Glutamatergic neuron (in vitro differentiated cells): ENCODE data around the gene MAN2B2. TPM values are rescaled to one million over a fixed set of nuclear protein-coding genes. Genes with fewer than 3 reads are reported as not detected.
"Not testable (repeated sequence)": the region's sequence is repeated elsewhere in the genome, so short reads cannot be mapped to it uniquely, and the experiment has no call there.

Experiments
- DNase-seq: peaks from one replicate; pipeline ENCODE4 v3.0.0; 2022
- H3K27ac Mint-ChIP-seq: one replicate; pipeline ENCODE4 v1.8.0; 2020; ENCODE audit warnings: mild to moderate bottlenecking, mixed read lengths, inconsistent platforms; ENCODE audit not compliant: unreplicated experiment
- H3K27me3 Mint-ChIP-seq: one replicate; pipeline ENCODE4 v1.8.0; 2020; ENCODE audit warnings: mild to moderate bottlenecking, moderate library complexity, mixed read lengths, inconsistent platforms; ENCODE audit not compliant: unreplicated experiment
- H3K36me3 Mint-ChIP-seq: one replicate; pipeline ENCODE4 v1.8.0; 2020; ENCODE audit warnings: mild to moderate bottlenecking, mixed read lengths, inconsistent platforms; ENCODE audit not compliant: unreplicated experiment
- H3K4me1 Mint-ChIP-seq: one replicate; pipeline ENCODE4 v1.8.0; 2020; ENCODE audit warnings: mild to moderate bottlenecking, low read depth, mixed read lengths, inconsistent platforms; ENCODE audit not compliant: unreplicated experiment
- H3K4me3 Mint-ChIP-seq: one replicate; pipeline ENCODE4 v1.8.0; 2020; ENCODE audit warnings: mild to moderate bottlenecking, mixed read lengths, inconsistent platforms; ENCODE audit not compliant: unreplicated experiment
- H3K9me3 Mint-ChIP-seq: one replicate; pipeline ENCODE4 v1.8.0; 2020; ENCODE audit warnings: mild to moderate bottlenecking, moderate library complexity, mixed read lengths, inconsistent platforms; ENCODE audit not compliant: unreplicated experiment
- total RNA-seq: library from RNA; stranded (reverse); fragmentation: NEBNext Ultra II Directional; extraction: Animal tissue kit (Norgen Biotek cat#: 25700); gene quantifications from one replicate; pipeline ENCODE4 v1.2.1, GENCODE V29; 2021; ENCODE audit not compliant: unreplicated experiment
- TF ChIP-seq, protein P1 (sequence below): fragments of 200-600 bp; sonication (generic); IDR thresholded peaks from one replicate; pipeline ENCODE4 v1.5.0; 2021; ENCODE audit not compliant: partially characterized antibody, unreplicated experiment

Gene MAN2B2
- total RNA-seq, 1 donor from 2014 or later = 15.5 TPM

DNA sequence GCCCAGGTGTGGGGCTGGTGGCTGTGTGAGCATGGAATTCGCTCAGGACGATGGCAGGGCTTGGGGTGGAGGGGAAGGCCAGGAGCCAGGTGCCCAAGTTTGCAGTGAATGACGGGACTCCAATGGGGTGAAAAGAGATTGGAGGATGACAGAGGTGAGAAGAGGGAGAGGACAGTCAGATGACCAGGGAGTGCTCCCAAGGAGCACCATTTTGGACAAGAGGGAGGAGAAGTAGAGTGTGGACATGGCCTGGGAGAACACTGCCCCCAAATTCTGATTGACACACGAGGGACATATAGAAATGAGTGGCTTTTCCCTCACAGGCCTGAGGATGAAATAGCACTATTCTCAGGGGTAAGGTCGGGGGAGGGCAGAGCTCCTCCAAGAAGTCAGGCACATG, 72.2 kb downstream of the MAN2B2 start:
- Mint-ChIP-seq H3K4me3 (no peak overlapping the region), H3K27me3 (no peaks in the 10 kb centered on the region), H3K9me3 (no peaks in the 10 kb centered on the region), H3K4me1 (peaks cover 14% of the 10 kb centered on the region), H3K27ac (peak overlapping the region; percentile 33), H3K36me3 (no peaks in the 10 kb centered on the region)
- TF ChIP-seq, protein P1, sequence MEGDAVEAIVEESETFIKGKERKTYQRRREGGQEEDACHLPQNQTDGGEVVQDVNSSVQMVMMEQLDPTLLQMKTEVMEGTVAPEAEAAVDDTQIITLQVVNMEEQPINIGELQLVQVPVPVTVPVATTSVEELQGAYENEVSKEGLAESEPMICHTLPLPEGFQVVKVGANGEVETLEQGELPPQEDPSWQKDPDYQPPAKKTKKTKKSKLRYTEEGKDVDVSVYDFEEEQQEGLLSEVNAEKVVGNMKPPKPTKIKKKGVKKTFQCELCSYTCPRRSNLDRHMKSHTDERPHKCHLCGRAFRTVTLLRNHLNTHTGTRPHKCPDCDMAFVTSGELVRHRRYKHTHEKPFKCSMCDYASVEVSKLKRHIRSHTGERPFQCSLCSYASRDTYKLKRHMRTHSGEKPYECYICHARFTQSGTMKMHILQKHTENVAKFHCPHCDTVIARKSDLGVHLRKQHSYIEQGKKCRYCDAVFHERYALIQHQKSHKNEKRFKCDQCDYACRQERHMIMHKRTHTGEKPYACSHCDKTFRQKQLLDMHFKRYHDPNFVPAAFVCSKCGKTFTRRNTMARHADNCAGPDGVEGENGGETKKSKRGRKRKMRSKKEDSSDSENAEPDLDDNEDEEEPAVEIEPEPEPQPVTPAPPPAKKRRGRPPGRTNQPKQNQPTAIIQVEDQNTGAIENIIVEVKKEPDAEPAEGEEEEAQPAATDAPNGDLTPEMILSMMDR = no peak
- DNase-seq = no peak

DNA sequence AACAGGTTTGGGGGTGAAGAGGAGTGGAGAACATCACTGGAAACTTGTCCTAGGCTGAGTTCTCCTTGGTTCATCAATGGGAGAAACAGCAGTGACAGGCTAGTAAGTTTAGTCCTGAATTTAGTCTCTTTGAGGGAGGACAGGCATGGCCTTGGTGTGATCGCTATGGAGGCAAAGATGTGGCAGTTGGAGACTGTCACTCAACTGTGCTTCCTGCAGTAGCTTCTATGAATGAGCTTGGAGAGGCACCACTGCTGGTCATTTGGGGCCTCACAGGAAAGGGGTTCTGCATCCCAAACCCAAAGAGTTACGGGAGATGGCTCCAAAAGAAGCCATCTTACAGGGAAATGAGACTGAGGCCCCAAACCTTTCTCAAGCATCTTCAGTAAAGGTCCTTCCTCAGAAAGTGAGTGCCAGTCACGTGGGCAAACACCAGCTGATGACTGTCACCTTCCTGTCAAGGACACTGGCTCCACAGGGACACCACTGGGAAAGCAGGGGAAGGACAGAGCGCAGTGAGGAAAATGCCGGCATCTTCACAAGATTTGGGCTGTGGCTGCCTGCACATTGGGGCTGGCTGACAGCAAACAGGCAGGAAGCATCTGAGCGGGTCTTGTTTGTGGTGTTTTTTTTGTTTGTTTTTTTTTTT, 72.7 kb downstream of the MAN2B2 start:
- H3K9me3 Mint-ChIP-seq = no peaks in the 10 kb centered on the region
- TF ChIP-seq, protein P1 = no peak
- peak overlapping the region; percentile 33 for H3K27ac Mint-ChIP-seq
- peaks cover 9% of the 10 kb centered on the region for H3K4me1 Mint-ChIP-seq
- no peaks in the 10 kb centered on the region for H3K27me3 Mint-ChIP-seq
- H3K36me3 Mint-ChIP-seq = no peaks in the 10 kb centered on the region
- H3K4me3 Mint-ChIP-seq = no peak overlapping the region
- no peak for DNase-seq

DNA sequence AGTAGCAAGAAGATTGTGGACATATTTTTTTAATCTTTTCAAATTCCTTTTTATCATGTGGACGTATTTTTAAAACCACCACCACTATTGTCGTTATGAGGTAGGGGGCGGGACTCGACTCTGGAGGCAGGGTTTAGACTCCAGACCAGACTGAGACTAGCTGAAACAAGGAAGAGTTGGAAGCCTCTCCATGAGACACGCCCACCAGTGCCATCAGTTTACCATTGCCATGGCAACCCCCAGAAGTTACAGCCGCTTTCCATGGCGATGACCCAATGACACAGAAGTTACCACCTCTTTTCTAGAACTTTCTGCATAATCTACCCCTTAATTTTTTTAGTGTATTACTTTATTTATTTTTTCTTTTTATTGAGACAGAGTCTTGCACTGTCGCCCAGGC, 74.2 kb downstream of the MAN2B2 start:
- no peak overlapping the region for H3K4me3 Mint-ChIP-seq

DNA sequence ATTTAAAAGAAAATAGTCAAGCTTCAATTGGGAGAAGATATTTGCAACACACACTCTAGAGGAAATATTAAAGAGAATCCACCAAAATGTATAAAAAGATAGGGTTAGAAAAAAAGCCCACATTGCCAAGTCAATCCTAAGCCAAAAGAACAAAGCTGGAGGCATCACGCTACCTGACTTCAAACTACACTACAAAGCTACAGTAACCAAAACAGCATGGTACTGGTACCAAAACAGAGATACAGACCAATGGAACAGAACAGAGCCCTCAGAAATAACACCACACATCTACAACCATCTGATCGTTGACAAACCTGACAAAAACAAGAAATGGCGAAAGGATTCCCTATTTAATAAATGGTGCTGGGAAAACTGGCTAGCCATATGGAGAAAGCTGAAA, 79.2 kb downstream of the MAN2B2 start:
- not testable (repeated sequence) for H3K4me3 Mint-ChIP-seq, H3K9me3 Mint-ChIP-seq, H3K27me3 Mint-ChIP-seq, H3K27ac Mint-ChIP-seq, DNase-seq, H3K4me1 Mint-ChIP-seq, H3K36me3 Mint-ChIP-seq

More for the DNA sequence above, 74.2 kb downstream of the MAN2B2 start:
- Mint-ChIP-seq H3K27me3 (no peaks in the 10 kb centered on the region), H3K9me3 (peaks cover 3% of the 10 kb centered on the region), H3K36me3 (no peaks in the 10 kb centered on the region), H3K27ac (no peak overlapping the region), H3K4me1 (no peaks in the 10 kb centered on the region)
- TF ChIP-seq, protein P1 = no peak
- DNase-seq = no peak

DNA sequence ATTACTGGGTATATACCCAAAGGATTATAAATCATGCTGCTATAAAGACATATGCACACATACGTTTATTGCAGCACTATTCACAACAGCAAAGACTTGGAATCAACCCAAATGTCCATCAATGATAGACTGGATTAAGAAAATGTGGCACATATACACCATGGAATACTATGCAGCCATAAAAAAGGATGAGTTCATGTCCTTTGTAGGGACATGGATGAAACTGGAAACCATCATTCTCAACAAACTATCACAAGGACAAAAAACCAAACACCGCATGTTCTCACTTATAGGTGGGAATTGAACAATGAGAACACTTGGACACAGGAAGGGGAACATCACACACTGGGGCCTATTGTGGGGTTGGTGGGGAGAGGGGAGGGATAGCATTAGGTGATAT, 80.3 kb downstream of the MAN2B2 start:
- not testable (repeated sequence) for H3K36me3 Mint-ChIP-seq, H3K27me3 Mint-ChIP-seq, H3K4me1 Mint-ChIP-seq, H3K4me3 Mint-ChIP-seq, H3K27ac Mint-ChIP-seq, DNase-seq, H3K9me3 Mint-ChIP-seq

DNA sequence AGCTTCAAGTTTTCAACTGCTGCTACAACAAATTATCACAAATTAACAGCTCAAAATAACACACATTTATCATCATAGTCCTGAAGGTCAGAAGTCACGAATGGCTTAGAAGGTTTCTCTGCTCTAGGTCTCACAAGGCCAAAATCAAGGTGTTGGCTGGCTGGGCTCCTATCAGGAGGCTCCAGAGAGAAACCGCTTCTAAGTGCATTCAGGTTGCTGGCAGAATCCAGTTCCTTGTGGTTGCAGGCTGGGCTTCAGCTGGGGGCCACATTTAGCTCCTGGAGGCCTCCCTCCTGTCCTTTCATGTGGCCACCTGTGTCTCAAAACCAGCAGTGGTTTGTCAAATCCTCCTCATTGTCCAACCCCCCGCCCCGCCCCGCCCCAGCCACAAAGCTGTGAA, 80.9 kb downstream of the MAN2B2 start:
- Mint-ChIP-seq H3K27ac (no peak overlapping the region), H3K4me1 (no peaks in the 10 kb centered on the region), H3K4me3 (no peak overlapping the region), H3K27me3 (peaks cover 3% of the 10 kb centered on the region), H3K36me3 (no peaks in the 10 kb centered on the region), H3K9me3 (peaks cover 3% of the 10 kb centered on the region)
- TF ChIP-seq, protein P1 = no peak
- DNase-seq = no peak
